ENCODE results near the gene HSPA13.

Gene HSPA13

GRCh38 chr21:14382835-14383595 lies at the start of gene HSPA13:
TSS of gene HSPA13 (minus strand) at chr21:14383146. CDS start at chr21:14383119, 27 bp downstream.
- no peak for TF ChIP-seq CTCF (IDR thresholded peaks at IDR 0.05; ENCODE audit: insufficient read depth, low read length, poor library complexity, severe bottlenecking)
- DNase-seq (ENCODE audit: extremely low read depth, insufficient read length): peak; percentile 98
- 0 out of 2 replicates have a peak, but pooled peaks cover under 1% of the 10 kb centered on the region for H3K36me3 ChIP-seq (ENCODE audit: control insufficient read depth, insufficient read depth, low read length)
- H3K4me3 ChIP-seq (replicated peaks; ENCODE audit: low read depth, low read length): peak within 1 kb of the TSS; percentile 86
- H3K27me3 ChIP-seq (replicated peaks; ENCODE audit: control insufficient read depth, insufficient read depth, low read length): no peaks in the 10 kb centered on the region

GRCh38 chr21:14418920-14419319 lies 36.0 kb upstream of the HSPA13 start:
- TF ChIP-seq CTCF (IDR thresholded peaks at IDR 0.05; ENCODE audit: insufficient read depth, low read length, poor library complexity, severe bottlenecking): no peak
- Histone ChIP-seq H3K27me3 (replicated peaks; ENCODE audit: control insufficient read depth, insufficient read depth, low read length) (no peaks in the 10 kb centered on the region), H3K4me3 (replicated peaks; ENCODE audit: low read depth, low read length) (no peak overlapping the region), H3K36me3 (ENCODE audit: control insufficient read depth, insufficient read depth, low read length) (no peaks in the 10 kb centered on the region)
- no peak for DNase-seq (ENCODE audit: extremely low read depth, insufficient read length)

- H3K36me3 ChIP-seq (ENCODE audit: control insufficient read depth, insufficient read depth, low read length): no peaks in the 10 kb centered on the region
- TF ChIP-seq CTCF (IDR thresholded peaks at IDR 0.05; ENCODE audit: insufficient read depth, low read length, poor library complexity, severe bottlenecking): no peak
- DNase-seq (ENCODE audit: extremely low read depth, insufficient read length): no peak
- no peak overlapping the region for H3K4me3 ChIP-seq (replicated peaks; ENCODE audit: low read depth, low read length)
- H3K27me3 ChIP-seq (replicated peaks; ENCODE audit: control insufficient read depth, insufficient read depth, low read length): no peaks in the 10 kb centered on the region
These were observed 32.1 kb upstream of the HSPA13 start for GRCh38 chr21:14414932-14415508.

GRCh38 chr21:14405962-14406361 lies 23.0 kb upstream of the HSPA13 start:
- DNase-seq (ENCODE audit: extremely low read depth, insufficient read length): no peak
- TF ChIP-seq CTCF (IDR thresholded peaks at IDR 0.05; ENCODE audit: insufficient read depth, low read length, poor library complexity, severe bottlenecking): no peak
- no peak overlapping the region for H3K4me3 ChIP-seq (replicated peaks; ENCODE audit: low read depth, low read length)
- no peaks in the 10 kb centered on the region for H3K27me3 ChIP-seq (replicated peaks; ENCODE audit: control insufficient read depth, insufficient read depth, low read length)
- no peaks in the 10 kb centered on the region for H3K36me3 ChIP-seq (ENCODE audit: control insufficient read depth, insufficient read depth, low read length)

GRCh38 chr21:14405225-14405624 lies 22.3 kb upstream of the HSPA13 start:
- no peak for DNase-seq (ENCODE audit: extremely low read depth, insufficient read length)
- Histone ChIP-seq H3K36me3 (ENCODE audit: control insufficient read depth, insufficient read depth, low read length) (no peaks in the 10 kb centered on the region), H3K4me3 (replicated peaks; ENCODE audit: low read depth, low read length) (no peak overlapping the region), H3K27me3 (replicated peaks; ENCODE audit: control insufficient read depth, insufficient read depth, low read length) (no peaks in the 10 kb centered on the region)
- TF ChIP-seq CTCF (IDR thresholded peaks at IDR 0.05; ENCODE audit: insufficient read depth, low read length, poor library complexity, severe bottlenecking): no peak
